ENCODE results near the gene CEBPA.

Gene CEBPA

GRCh38 chr19:33302175-33302973, at the start of gene CEBPA:
Gene CEBPA (minus strand): TSS chr19:33302534. CDS start chr19:33302414, 120 bp downstream.
- DNase-seq (ENCODE audit: low spot score), result peak; percentile 91

GRCh38 chr19:33350538-33351309, 48.4 kb upstream of the CEBPA start:
- DNase-seq (ENCODE audit: low spot score), result peak; percentile 83

- DNase-seq (ENCODE audit: low spot score), result no peak
Measured at GRCh38 chr19:33349319-33350289, 47.3 kb upstream of the CEBPA start.

- no peak for DNase-seq (ENCODE audit: low spot score)
Measured at GRCh38 chr19:33348301-33349010, 46.1 kb upstream of the CEBPA start.

- no peak for DNase-seq (ENCODE audit: low spot score)
Measured at GRCh38 chr19:33347300-33347699, 45.0 kb upstream of the CEBPA start.

- DNase-seq (ENCODE audit: low spot score), result no peak
Measured at GRCh38 chr19:33346665-33347064, 44.3 kb upstream of the CEBPA start.

GRCh38 chr19:33345163-33345562, 42.8 kb upstream of the CEBPA start:
- no peak for DNase-seq (ENCODE audit: low spot score)

- no peak for DNase-seq (ENCODE audit: low spot score)
Measured at GRCh38 chr19:33344573-33344925, 42.2 kb upstream of the CEBPA start.

- DNase-seq (ENCODE audit: low spot score), result no peak
Measured at GRCh38 chr19:33343859-33344572, 41.7 kb upstream of the CEBPA start.

- DNase-seq (ENCODE audit: low spot score), result no peak
Measured at GRCh38 chr19:33343301-33343700, 41.0 kb upstream of the CEBPA start.

- no peak for DNase-seq (ENCODE audit: low spot score)
Measured at GRCh38 chr19:33340991-33341390, 38.7 kb upstream of the CEBPA start.

GRCh38 chr19:33339016-33339984, 37.0 kb upstream of the CEBPA start:
- DNase-seq (ENCODE audit: low spot score), result no peak

- no peak for DNase-seq (ENCODE audit: low spot score)
Measured at GRCh38 chr19:33335446-33335845, 33.1 kb upstream of the CEBPA start.

- DNase-seq (ENCODE audit: low spot score), result no peak
Measured at GRCh38 chr19:33334271-33334670, 31.9 kb upstream of the CEBPA start.

GRCh38 chr19:33333642-33334041, 31.3 kb upstream of the CEBPA start:
- DNase-seq (ENCODE audit: low spot score), result no peak

- no peak for DNase-seq (ENCODE audit: low spot score)
Measured at GRCh38 chr19:33333151-33333550, 30.8 kb upstream of the CEBPA start.

GRCh38 chr19:33332248-33332647, 29.9 kb upstream of the CEBPA start:
- DNase-seq (ENCODE audit: low spot score), result no peak

- no peak for DNase-seq (ENCODE audit: low spot score)
Measured at GRCh38 chr19:33329736-33330135, 27.4 kb upstream of the CEBPA start.

GRCh38 chr19:33329060-33329459, 26.7 kb upstream of the CEBPA start:
- no peak for DNase-seq (ENCODE audit: low spot score)

GRCh38 chr19:33325920-33326319, 23.6 kb upstream of the CEBPA start:
- DNase-seq (ENCODE audit: low spot score), result no peak
